Heart left ventricle (tissue), 13 donors: Measurements from ENCODE around the gene ESRRG.

Experiments used
- POLR2A ChIP-seq, 2 donors: fragments of 450-650 bp; IDR thresholded peaks; one replicate each; pipeline ENCODE4 v1.6.1; 2017; ENCODE audit warnings: antibody characterized with exemption in 2 of 2, mild to moderate bottlenecking in 2 of 2, moderate library complexity in 2 of 2
- TF ChIP-seq, protein P1 (sequence below), 12 donors: fragments of 200-600 bp; sonication (generic) in 4 of 12; IDR thresholded peaks; one replicate each; pipeline versions ENCODE4 v1.5.0 to v1.8.0; 2018 to 2022; ENCODE audit warnings: antibody characterized with exemption in 12 of 12, mild to moderate bottlenecking in 5 of 12
- donor health status: ischemic (EF 13 %, LVEDD 7.1; RV severe dilation, severe dysfunction).
- donor health status: DM: no; HTN: yes; CAD: no.
- donor health status: DM: no; HTN: no; CAD: no.
- donor health status: ischemic (EF 25% LVEDD 6.9; RV normal size, moderate dysfunction).
- donor health status: ischemic (EF 25% LVEDD 5.7; RV mildly dilated, moderate dysfunction).
- donor health status: ischemic (EF 35%, LVEDD 5.7; RV mildly dilated, moderate dysfunction).
- donor health status: nonischemic (EF 11% LVEDD 7.7; RV severe dilation, severe dysfunction).
- donor health status: DM: yes; HTN: yes; CAD: no.
- donor health status: PGD.
- donor health status: ischemic (EF 29% LVEDD 5.4; RV normal size, mild dysfunction).
- donor health status: nonischemic (EF 23%, LVEDD 6.1; RV moderate dilation, normal function).

DNA sequence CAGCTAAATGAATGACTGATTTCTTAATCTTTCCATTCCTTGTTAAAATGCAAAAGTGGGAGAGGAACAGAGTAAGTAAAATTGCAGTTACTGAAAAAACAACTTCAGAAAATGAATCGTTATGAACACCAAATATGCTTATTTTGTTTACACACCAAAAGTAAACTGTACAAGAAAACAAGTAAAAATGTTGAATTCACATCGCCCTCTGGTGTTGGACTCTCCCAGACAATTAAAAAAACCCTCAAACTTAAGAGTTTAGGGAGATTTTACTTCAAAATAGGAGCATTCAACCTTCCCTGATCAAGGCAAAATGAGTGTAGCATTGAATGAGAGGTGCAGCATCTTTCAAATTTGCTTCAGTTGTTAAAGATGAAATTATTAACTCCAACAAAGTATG lies 19.4 kb upstream of the ESRRG start:
- TF ChIP-seq, protein P1, sequence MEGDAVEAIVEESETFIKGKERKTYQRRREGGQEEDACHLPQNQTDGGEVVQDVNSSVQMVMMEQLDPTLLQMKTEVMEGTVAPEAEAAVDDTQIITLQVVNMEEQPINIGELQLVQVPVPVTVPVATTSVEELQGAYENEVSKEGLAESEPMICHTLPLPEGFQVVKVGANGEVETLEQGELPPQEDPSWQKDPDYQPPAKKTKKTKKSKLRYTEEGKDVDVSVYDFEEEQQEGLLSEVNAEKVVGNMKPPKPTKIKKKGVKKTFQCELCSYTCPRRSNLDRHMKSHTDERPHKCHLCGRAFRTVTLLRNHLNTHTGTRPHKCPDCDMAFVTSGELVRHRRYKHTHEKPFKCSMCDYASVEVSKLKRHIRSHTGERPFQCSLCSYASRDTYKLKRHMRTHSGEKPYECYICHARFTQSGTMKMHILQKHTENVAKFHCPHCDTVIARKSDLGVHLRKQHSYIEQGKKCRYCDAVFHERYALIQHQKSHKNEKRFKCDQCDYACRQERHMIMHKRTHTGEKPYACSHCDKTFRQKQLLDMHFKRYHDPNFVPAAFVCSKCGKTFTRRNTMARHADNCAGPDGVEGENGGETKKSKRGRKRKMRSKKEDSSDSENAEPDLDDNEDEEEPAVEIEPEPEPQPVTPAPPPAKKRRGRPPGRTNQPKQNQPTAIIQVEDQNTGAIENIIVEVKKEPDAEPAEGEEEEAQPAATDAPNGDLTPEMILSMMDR (IDR thresholded peaks at IDR 0.05), result peak in 7 of 12 donors; percentile 16 to 33 (median 24)
- no peak for TF ChIP-seq POLR2A (IDR thresholded peaks at IDR 0.05)
